SK-N-SH treated with all-trans-retinoic acid at 6 μM for 48 hours (cell line): ENCODE measurements around the gene CCDC24.

Experiments used
- ATAC-seq: fragments of 200-7000 bp; cut with Tn5 transposase; 3 replicates; pipeline ENCODE4 v1.9.1; 2020; ENCODE audit warnings: mild to moderate bottlenecking, moderate library complexity
- ARNTL ChIP-seq: fragments of 450-650 bp; formaldehyde crosslinking; IDR thresholded peaks from 2 replicates; pipeline ENCODE4 v1.5.0; 2020; ENCODE audit warnings: low read depth, mild to moderate bottlenecking, moderate library complexity, borderline replicate concordance
- BACH2 ChIP-seq: fragments of 250-450 bp; sonication (Bioruptor Pico); IDR thresholded peaks from 2 replicates; pipeline ENCODE4 v1.9.0; 2021; ENCODE audit warnings: mild to moderate bottlenecking, borderline replicate concordance
- CREB5 ChIP-seq: fragments of 250-450 bp; sonication (Bioruptor Pico); IDR thresholded peaks from 2 replicates; pipeline ENCODE4 v1.5.1; 2020; ENCODE audit warnings: low read depth, mild to moderate bottlenecking, moderate library complexity
- CSDC2 ChIP-seq: fragments of 250-450 bp; sonication (Bioruptor Pico); IDR thresholded peaks from 2 replicates; pipeline ENCODE4 v1.5.0; 2020; ENCODE audit warnings: mild to moderate bottlenecking, moderate library complexity
- CSRNP3 ChIP-seq: fragments of 250-450 bp; sonication (Bioruptor Pico); IDR thresholded peaks from 2 replicates; pipeline ENCODE4 v1.5.1; 2021; ENCODE audit warnings: mild to moderate bottlenecking, moderate library complexity
- ESRRG ChIP-seq: fragments of 250-450 bp; sonication (Bioruptor Pico); IDR thresholded peaks from 2 replicates; pipeline ENCODE4 v1.6.1; 2021; ENCODE audit warnings: mild to moderate bottlenecking
- GLIS3 ChIP-seq: fragments of 250-450 bp; sonication (Bioruptor Pico); IDR thresholded peaks from 2 replicates; pipeline ENCODE4 v1.5.0; 2020; ENCODE audit warnings: mild to moderate bottlenecking, moderate library complexity
- ISL1 ChIP-seq: fragments of 250-450 bp; sonication (Bioruptor Pico); IDR thresholded peaks from 2 replicates; pipeline ENCODE4 v2.1.2; 2022; ENCODE audit warnings: mild to moderate bottlenecking, moderate library complexity
- OSR1 ChIP-seq: fragments of 250-450 bp; sonication (Bioruptor Pico); IDR thresholded peaks from 2 replicates; pipeline ENCODE4 v1.8.0; 2022; ENCODE audit warnings: moderate library complexity, mild to moderate bottlenecking, inconsistent platforms
- PATZ1 ChIP-seq: fragments of 250-450 bp; sonication (Bioruptor Pico); IDR thresholded peaks from 2 replicates; pipeline ENCODE4 v1.8.0; 2020; ENCODE audit warnings: mild to moderate bottlenecking, moderate library complexity, borderline replicate concordance
- POU6F1 ChIP-seq: fragments of 250-450 bp; sonication (Bioruptor Pico); IDR thresholded peaks from 2 replicates; pipeline ENCODE4 v1.8.0; 2021; ENCODE audit warnings: low read depth, mild to moderate bottlenecking, moderate library complexity, borderline replicate concordance
- PPARA ChIP-seq: fragments of 250-450 bp; sonication (Bioruptor Pico); IDR thresholded peaks from 2 replicates; pipeline ENCODE4 v1.5.0; 2020; ENCODE audit warnings: mild to moderate bottlenecking, borderline replicate concordance
- SNAI2 ChIP-seq: fragments of 250-450 bp; sonication (Bioruptor Pico); IDR thresholded peaks from 2 replicates; pipeline ENCODE4 v1.5.0; 2020; ENCODE audit warnings: mild to moderate bottlenecking, moderate library complexity
- TCF4 ChIP-seq: fragments of 250-450 bp; sonication (Bioruptor Pico); IDR thresholded peaks from 2 replicates; pipeline ENCODE4 v1.8.0; 2021; ENCODE audit warnings: mild to moderate bottlenecking, moderate library complexity, borderline replicate concordance
- TOX ChIP-seq: fragments of 250-450 bp; sonication (Bioruptor Pico); IDR thresholded peaks from 2 replicates; pipeline ENCODE4 v1.8.0; 2021; ENCODE audit warnings: mild to moderate bottlenecking, moderate library complexity, borderline replicate concordance
- TSHZ2 ChIP-seq: fragments of 250-450 bp; sonication (Bioruptor Pico); IDR thresholded peaks from 2 replicates; pipeline ENCODE4 v1.5.0; 2020; ENCODE audit warnings: mild to moderate bottlenecking, moderate library complexity
- ZC3H10 ChIP-seq: fragments of 250-450 bp; sonication (Bioruptor Pico); IDR thresholded peaks from 2 replicates; pipeline ENCODE4 v1.5.1; 2021; ENCODE audit warnings: mild to moderate bottlenecking, moderate library complexity
- ZFP3 ChIP-seq: fragments of 250-450 bp; sonication (Bioruptor Pico); IDR thresholded peaks from 2 replicates; pipeline ENCODE4 v1.5.0; 2020; ENCODE audit warnings: mild to moderate bottlenecking, moderate library complexity
- ZFP30 ChIP-seq: fragments of 450-650 bp; formaldehyde crosslinking; IDR thresholded peaks from 2 replicates; pipeline ENCODE4 v1.5.0; 2022; ENCODE audit warnings: mild to moderate bottlenecking, moderate library complexity
- ZNF565 ChIP-seq: fragments of 450-650 bp; formaldehyde crosslinking; conservative IDR thresholded peaks from 2 replicates; pipeline ENCODE4 v1.5.0; 2020; ENCODE audit warnings: low read depth, mild to moderate bottlenecking, moderate library complexity
- ZNF70 ChIP-seq: fragments of 450-650 bp; formaldehyde crosslinking; IDR thresholded peaks from 2 replicates; pipeline ENCODE4 v1.5.0; 2020; ENCODE audit warnings: mild to moderate bottlenecking, moderate library complexity

The CCDC24 gene

GRCh38 chr1:43970911-43971310 lies 20.5 kb upstream of the CCDC24 start:
- ATAC-seq, result no peak
- TF ChIP-seq ZC3H10 (CRISPR knock-in tag) (no peak), BACH2 (CRISPR knock-in tag) (no peak), ZNF70 (CRISPR knock-in tag) (no peak), CSRNP3 (CRISPR knock-in tag) (no peak), CSDC2 (no peak), ISL1 (CRISPR knock-in tag) (no peak), ESRRG (no peak), CREB5 (CRISPR knock-in tag) (no peak), ARNTL (CRISPR knock-in tag) (no peak), PPARA (CRISPR knock-in tag) (no peak), TSHZ2 (no peak), SNAI2 (CRISPR knock-in tag) (no peak), ZFP3 (CRISPR knock-in tag) (no peak), TOX (CRISPR knock-in tag) (no peak), TCF4 (CRISPR knock-in tag) (no peak), ZNF565 (CRISPR knock-in tag) (no peak), POU6F1 (CRISPR knock-in tag) (no peak), OSR1 (CRISPR knock-in tag) (no peak)

- no peak for ATAC-seq
- TF ChIP-seq CSRNP3 (CRISPR knock-in tag), result no peak
- no peak for TF ChIP-seq ZNF565 (CRISPR knock-in tag)
- no peak for TF ChIP-seq SNAI2 (CRISPR knock-in tag)
- no peak for TF ChIP-seq TOX (CRISPR knock-in tag)
- TF ChIP-seq OSR1 (CRISPR knock-in tag), result no peak
- TF ChIP-seq TCF4 (CRISPR knock-in tag), result no peak
- no peak for TF ChIP-seq PPARA (CRISPR knock-in tag)
- no peak for TF ChIP-seq ZFP30 (CRISPR knock-in tag)
- no peak for TF ChIP-seq ZC3H10 (CRISPR knock-in tag)
- TF ChIP-seq CREB5 (CRISPR knock-in tag), result no peak
- no peak for TF ChIP-seq ESRRG
- no peak for TF ChIP-seq CSDC2
- no peak for TF ChIP-seq GLIS3
- no peak for TF ChIP-seq PATZ1 (CRISPR knock-in tag)
- no peak for TF ChIP-seq TSHZ2
- TF ChIP-seq ZNF70 (CRISPR knock-in tag), result no peak
- TF ChIP-seq, all 23 proteins: peak for 0
Measured at GRCh38 chr1:43971336-43971980, 19.9 kb upstream of the CCDC24 start.
